Kidney epithelial cell (primary cell): ENCODE data around the gene PFN4. TPM values are rescaled to one million over a fixed set of nuclear protein-coding genes. Genes with fewer than 3 reads are reported as not detected.

Source experiments
- DNase-seq: peaks from one replicate; pipeline ENCODE4 v3.0.0-alpha.2; 2010; ENCODE audit warnings: low read depth
- H3K27me3 ChIP-seq: 2 replicates; pipeline ENCODE4 v1.6.0; 2011; ENCODE audit warnings: low read length; ENCODE audit not compliant: control insufficient read depth, insufficient read depth
- H3K36me3 ChIP-seq: 2 replicates; pipeline ENCODE4 v1.5.1; 2011; ENCODE audit warnings: low read length; ENCODE audit not compliant: control insufficient read depth, insufficient read depth
- H3K4me3 ChIP-seq: 2 replicates; pipeline ENCODE4 v1.5.1; 2011; ENCODE audit warnings: low read depth, mild to moderate bottlenecking, control low read depth, low read length
- CTCF ChIP-seq: IDR thresholded peaks from 2 replicates; pipeline ENCODE4 v1.5.1; 2011; ENCODE audit warnings: mild to moderate bottlenecking, moderate library complexity, low read length, control low read depth, inconsistent platforms; ENCODE audit not compliant: insufficient read depth, poor library complexity, severe bottlenecking
- total RNA-seq: library from RNA; depleted of rRNA; stranded (reverse); fragments of >200 nt; gene quantifications from 2 replicates; pipeline ENCODE4 v1.2.3, GENCODE V29; 2015

Gene PFN4
- total RNA-seq, 1 donor from 2014 or later = 1.9 TPM

GRCh38 chr2:24085200-24085489 is 38.0 kb downstream of the PFN4 start:
- DNase-seq = no peak
- Histone ChIP-seq H3K27me3 (no peaks in the 10 kb centered on the region), H3K36me3 (peaks cover 2% of the 10 kb centered on the region), H3K4me3 (peak overlapping the region; percentile 66)
- TF ChIP-seq CTCF = no peak

DNA sequence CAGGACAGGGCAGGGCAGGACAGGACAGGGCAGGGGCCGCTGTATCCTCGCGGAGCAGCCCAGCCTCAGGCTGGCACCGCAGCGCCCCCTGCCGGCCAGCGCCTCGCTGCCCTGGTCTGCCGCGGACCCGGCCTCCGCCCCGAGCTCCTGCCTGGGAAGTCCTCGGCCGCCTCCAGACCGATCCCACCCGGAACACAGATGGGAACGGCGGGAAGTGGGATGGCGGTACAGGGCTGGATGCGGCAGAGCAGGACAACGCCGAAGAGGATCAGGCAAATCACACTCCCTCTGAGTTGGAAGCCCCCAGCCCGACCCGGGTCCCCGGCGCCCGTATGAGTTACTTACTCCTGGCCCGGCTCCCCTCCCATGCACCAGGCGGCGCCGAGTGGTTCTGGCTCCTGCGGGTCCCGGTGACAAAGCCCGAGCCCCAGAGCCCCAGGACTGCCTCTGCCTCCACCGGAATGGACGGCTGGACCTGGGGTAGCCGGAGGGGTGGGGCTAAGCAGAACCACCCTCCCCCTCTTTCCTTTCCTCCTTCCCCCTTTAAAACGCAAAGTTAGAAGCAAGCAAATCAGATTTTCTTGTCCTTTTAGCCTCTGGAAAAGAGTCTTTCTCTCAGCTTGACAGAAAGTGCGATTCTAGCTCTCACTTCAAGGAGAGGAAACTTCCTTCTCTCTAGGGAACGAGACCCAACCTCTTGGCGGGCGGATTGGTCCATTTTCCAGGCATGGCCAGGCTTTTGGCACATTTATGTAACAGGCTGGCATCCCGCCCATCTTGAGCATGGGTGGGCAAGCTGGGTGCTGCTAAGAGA is 38.5 kb downstream of the PFN4 start, which contains the start of gene TP53I3:
TP53I3 (minus strand) TSS at position 449 of the 814 bp plus-strand sequence. CDS start 508 bp downstream, outside the sequence.
- DNase-seq = peak; percentile 51
- Histone ChIP-seq H3K27me3 (no peaks in the 10 kb centered on the region), H3K4me3 (peak within 1 kb of the TSS; percentile 66), H3K36me3 (peaks cover 2% of the 10 kb centered on the region)
- no peak for TF ChIP-seq CTCF

DNA sequence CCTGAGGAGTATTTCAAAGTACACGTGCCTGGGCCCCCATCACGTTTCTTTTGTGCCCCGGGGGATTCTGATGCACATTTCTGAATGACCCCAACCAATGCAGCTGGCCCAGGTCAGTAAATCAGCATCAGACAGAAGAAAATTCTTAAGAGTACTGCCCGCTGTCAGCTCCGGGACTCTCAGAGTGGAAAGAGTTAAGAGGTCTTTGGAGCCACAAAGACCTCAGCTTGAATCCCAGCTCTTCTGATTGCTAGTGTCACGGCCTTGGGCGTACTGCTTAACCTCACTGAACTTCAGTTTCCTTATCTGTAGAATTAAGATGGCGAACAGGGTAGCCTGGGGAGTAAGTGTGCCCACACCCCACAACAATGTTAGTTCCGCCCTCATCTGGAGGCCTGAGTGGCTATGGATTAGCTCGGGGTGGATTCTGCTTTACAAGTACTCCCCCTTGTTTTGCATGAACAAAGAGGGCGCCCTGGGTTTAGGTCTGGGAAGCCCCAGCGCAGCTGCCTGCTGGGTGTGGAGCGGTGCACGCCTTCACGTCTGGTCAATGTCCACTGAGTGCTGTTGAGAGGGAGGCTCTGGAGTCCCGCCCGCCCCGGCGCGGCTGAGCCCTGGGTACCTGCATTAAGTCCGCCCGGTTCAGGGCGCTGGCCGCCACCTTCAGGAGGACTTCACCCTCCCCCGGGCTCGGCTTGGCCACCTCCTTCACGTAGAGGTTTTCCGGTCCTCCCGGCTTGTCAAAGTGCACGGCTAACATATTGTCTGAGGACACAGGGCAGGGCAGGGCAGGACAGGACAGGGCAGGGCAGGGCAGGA is 39.4 kb downstream of the PFN4 start:
- Histone ChIP-seq H3K27me3 (no peaks in the 10 kb centered on the region), H3K4me3 (peak overlapping the region; percentile 66), H3K36me3 (peaks cover 2% of the 10 kb centered on the region)
- no peak for TF ChIP-seq CTCF
- peak; percentile 56 for DNase-seq

DNA sequence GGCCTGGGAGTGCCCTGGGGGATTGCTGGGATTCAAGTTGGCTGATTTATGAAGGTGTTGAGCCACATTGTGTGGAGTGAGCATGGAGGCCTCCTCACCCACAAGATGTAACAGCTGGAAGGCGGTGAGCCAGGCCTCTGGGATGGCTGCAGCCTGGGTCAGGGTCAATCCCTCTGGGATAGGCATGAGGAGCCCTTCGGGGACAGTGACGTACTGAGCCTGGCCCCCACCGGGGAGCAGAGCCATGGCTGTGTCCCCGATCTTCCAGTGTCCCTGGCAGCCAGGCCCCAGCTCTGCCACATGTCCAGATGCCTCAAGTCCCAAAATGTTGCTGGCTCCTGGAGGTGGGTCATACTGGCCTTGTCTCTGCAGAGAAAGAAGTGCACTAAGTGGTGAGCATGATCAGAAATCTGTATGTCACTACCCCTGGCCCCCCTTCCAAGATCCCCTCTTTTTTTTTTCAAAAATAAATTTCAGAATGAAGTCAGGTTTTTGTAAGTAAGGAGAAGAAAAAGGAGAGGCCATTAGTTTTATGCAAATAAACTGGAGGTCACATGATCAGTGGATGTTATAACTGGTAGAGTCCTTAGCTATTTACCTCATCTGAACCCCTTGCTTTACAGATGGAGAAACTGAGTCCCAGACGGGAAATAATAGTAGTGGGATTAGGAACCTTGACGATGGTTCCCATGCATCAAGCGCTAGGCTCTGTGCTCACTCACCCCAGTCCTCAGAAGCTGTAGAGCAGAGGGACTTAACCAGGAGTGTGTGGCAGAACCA is 40.2 kb downstream of the PFN4 start:
- Histone ChIP-seq H3K27me3 (no peaks in the 10 kb centered on the region), H3K4me3 (peak overlapping the region; percentile 66), H3K36me3 (peaks cover 2% of the 10 kb centered on the region)
- TF ChIP-seq CTCF = no peak
- DNase-seq = no peak

GRCh38 chr2:24080701-24081100 is 42.4 kb downstream of the PFN4 start:
- DNase-seq = no peak
- no peak overlapping the region for H3K4me3 ChIP-seq
- H3K36me3 ChIP-seq = peaks cover 2% of the 10 kb centered on the region
- H3K27me3 ChIP-seq = no peaks in the 10 kb centered on the region
- TF ChIP-seq CTCF = no peak
